ENCODE data around the gene ETV6. TPM values are rescaled to one million over a fixed set of nuclear protein-coding genes. Genes with fewer than 3 reads are reported as not detected.
A peak's percentile ranks its signal among the peaks of the same experiment; 100 is the strongest.

ETV6 gene
- total RNA-seq, 1 experiment from 2014 or later: 19.3 TPM

DNA sequence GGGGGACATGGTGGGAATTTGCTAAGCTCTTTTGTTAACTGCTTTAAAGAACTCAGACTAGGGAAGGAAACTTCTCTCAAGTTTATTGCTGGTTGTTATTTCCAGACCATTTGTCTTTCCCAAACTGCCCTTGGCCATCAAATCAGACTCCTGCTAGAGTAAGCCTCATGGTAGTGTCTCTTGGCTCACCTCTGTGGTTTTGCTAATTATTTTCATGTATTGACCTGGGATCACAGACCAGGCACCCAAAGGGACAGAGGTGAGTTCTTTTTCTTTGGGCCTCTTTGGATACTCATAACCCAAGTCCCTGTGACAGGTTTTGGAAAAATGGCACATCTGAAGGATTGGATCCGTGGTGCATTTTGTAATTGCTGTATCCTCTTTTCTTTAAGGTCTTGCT is 11.2 kb downstream of the ETV6 start:
- H3K36me3 Mint-ChIP-seq (ENCODE audit: insufficient read depth, unreplicated experiment): no peaks in the 10 kb centered on the region
- BruUV-seq (replicated peaks): no TSS peak
- H3K4me3 Mint-ChIP-seq (ENCODE audit: unreplicated experiment): no peak overlapping the region
- CTCF ChIA-PET: no interaction called here
- POLR2A ChIA-PET: no interaction called here
- H3K4me1 Mint-ChIP-seq (ENCODE audit: insufficient read depth, unreplicated experiment): peaks cover 39% of the 10 kb centered on the region
- intact Hi-C loops (cut with micrococcal nuclease): no loop called here
- DNase-seq (ENCODE audit: unreplicated experiment): no peak
- no peaks in the 10 kb centered on the region for H3K27me3 Mint-ChIP-seq (ENCODE audit: insufficient read depth, unreplicated experiment)
- H3K27ac Mint-ChIP-seq (ENCODE audit: low read depth, unreplicated experiment): no peak overlapping the region
- TF ChIP-seq, protein P1, sequence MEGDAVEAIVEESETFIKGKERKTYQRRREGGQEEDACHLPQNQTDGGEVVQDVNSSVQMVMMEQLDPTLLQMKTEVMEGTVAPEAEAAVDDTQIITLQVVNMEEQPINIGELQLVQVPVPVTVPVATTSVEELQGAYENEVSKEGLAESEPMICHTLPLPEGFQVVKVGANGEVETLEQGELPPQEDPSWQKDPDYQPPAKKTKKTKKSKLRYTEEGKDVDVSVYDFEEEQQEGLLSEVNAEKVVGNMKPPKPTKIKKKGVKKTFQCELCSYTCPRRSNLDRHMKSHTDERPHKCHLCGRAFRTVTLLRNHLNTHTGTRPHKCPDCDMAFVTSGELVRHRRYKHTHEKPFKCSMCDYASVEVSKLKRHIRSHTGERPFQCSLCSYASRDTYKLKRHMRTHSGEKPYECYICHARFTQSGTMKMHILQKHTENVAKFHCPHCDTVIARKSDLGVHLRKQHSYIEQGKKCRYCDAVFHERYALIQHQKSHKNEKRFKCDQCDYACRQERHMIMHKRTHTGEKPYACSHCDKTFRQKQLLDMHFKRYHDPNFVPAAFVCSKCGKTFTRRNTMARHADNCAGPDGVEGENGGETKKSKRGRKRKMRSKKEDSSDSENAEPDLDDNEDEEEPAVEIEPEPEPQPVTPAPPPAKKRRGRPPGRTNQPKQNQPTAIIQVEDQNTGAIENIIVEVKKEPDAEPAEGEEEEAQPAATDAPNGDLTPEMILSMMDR (IDR thresholded peaks at IDR 0.05; ENCODE audit: unreplicated experiment): no peak
- H3K9me3 Mint-ChIP-seq (ENCODE audit: unreplicated experiment): no peaks in the 10 kb centered on the region

DNA sequence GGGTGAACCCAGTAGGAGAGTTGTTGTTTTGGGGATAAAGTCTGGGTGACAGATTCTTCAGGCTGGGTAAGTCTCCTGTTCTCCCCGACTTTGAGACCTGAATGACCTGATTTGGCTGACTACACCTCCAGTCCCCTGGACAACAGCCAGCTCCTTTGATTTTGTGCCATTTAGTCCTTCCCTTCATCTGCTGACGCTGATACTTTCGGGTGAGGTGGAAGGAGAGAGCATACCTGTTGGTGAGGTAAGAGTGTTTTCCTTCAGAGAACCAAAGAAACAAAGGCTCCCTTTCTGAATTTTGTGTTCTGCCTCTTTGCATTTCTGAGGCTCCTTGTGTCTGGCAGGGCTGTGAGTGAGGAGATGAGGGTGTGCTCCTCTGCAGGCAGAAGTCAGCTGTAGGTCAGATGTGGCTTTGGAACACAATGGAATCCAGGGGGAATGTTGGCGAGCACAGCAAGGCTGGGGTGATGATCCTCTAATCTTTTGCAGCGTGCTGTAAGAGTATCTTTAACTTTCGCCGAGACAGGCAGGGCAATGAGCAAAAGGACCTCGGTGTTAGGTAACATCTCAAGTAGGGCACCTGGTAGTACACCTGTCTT is 12.1 kb downstream of the ETV6 start:
- H3K4me3 Mint-ChIP-seq (ENCODE audit: unreplicated experiment): no peak overlapping the region
- POLR2A ChIA-PET: interaction anchor here (0.7 to 1.0 kb wide), 2 partner anchors 17 to 75 kb away, joined by 3 to 4 read pairs; no protein-coding TSS in a partner anchor
- H3K4me1 Mint-ChIP-seq (ENCODE audit: insufficient read depth, unreplicated experiment): peaks cover 30% of the 10 kb centered on the region
- no peaks in the 10 kb centered on the region for H3K36me3 Mint-ChIP-seq (ENCODE audit: insufficient read depth, unreplicated experiment)
- intact Hi-C loops (cut with micrococcal nuclease): no loop called here
- CTCF ChIA-PET: no interaction called here
- H3K27ac Mint-ChIP-seq (ENCODE audit: low read depth, unreplicated experiment): no peak overlapping the region
- TF ChIP-seq, protein P1 (IDR thresholded peaks at IDR 0.05; ENCODE audit: unreplicated experiment): no peak
- peak; percentile 42 for DNase-seq (ENCODE audit: unreplicated experiment)
- H3K27me3 Mint-ChIP-seq (ENCODE audit: insufficient read depth, unreplicated experiment): no peaks in the 10 kb centered on the region
- no peaks in the 10 kb centered on the region for H3K9me3 Mint-ChIP-seq (ENCODE audit: unreplicated experiment)
- BruUV-seq (replicated peaks): no TSS peak

DNA sequence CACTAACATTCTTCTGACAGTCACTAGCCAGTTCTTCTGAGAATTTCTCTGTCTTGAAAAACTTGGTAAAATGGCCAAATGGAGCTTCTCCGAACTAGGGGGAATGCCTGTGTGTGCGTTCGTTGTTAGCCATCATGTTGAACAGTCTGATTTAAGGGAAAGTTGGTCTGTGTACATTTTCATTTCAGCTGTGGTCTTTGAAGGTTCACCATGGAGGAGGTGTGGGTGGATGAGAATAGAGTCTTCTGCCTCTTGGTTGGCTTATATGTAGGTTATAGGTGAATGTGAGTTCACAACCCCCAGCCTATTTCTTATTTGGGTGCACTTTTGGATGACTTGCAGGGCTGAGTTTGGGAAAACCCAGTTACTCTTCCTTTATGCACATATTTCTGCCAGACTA is 12.9 kb downstream of the ETV6 start:
- no peak for DNase-seq (ENCODE audit: unreplicated experiment)
- Mint-ChIP-seq H3K9me3 (ENCODE audit: unreplicated experiment) (no peaks in the 10 kb centered on the region), H3K4me1 (ENCODE audit: insufficient read depth, unreplicated experiment) (peaks cover 25% of the 10 kb centered on the region), H3K27ac (ENCODE audit: low read depth, unreplicated experiment) (no peak overlapping the region), H3K27me3 (ENCODE audit: insufficient read depth, unreplicated experiment) (no peaks in the 10 kb centered on the region), H3K36me3 (ENCODE audit: insufficient read depth, unreplicated experiment) (no peaks in the 10 kb centered on the region), H3K4me3 (ENCODE audit: unreplicated experiment) (no peak overlapping the region)
- CTCF ChIA-PET: no interaction called here
- intact Hi-C loops (cut with micrococcal nuclease): no loop called here
- TF ChIP-seq, protein P1 (IDR thresholded peaks at IDR 0.05; ENCODE audit: unreplicated experiment): no peak
- BruUV-seq (replicated peaks): no TSS peak
- POLR2A ChIA-PET: interaction anchor here (1.0 kb wide), 1 partner anchor 17 kb away, joined by 3 read pairs; no protein-coding TSS in a partner anchor

DNA sequence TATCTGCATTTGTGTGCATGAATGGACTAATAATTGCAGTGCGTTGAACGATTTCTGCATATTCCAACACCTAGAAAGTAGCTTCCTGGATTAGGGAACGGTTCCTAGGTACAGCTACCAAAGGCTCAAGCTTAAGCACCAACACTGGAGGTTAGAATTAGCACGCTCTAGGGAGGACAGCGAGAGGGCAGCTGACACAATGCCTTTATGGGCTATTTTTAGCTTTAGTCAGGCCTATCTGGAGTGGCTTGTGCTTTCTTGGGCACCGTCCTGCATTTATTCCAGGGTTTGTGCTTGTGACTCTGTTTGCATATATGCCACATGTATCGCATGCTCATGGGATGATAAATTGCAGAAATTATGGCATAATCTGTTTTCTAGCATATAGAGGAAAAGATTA is 13.7 kb downstream of the ETV6 start:
- Mint-ChIP-seq H3K27ac (ENCODE audit: low read depth, unreplicated experiment) (no peak overlapping the region), H3K9me3 (ENCODE audit: unreplicated experiment) (no peaks in the 10 kb centered on the region), H3K4me1 (ENCODE audit: insufficient read depth, unreplicated experiment) (peaks cover 25% of the 10 kb centered on the region), H3K27me3 (ENCODE audit: insufficient read depth, unreplicated experiment) (no peaks in the 10 kb centered on the region), H3K36me3 (ENCODE audit: insufficient read depth, unreplicated experiment) (no peaks in the 10 kb centered on the region), H3K4me3 (ENCODE audit: unreplicated experiment) (no peak overlapping the region)
- no TSS peak for BruUV-seq (replicated peaks)
- TF ChIP-seq, protein P1 (IDR thresholded peaks at IDR 0.05; ENCODE audit: unreplicated experiment): no peak
- POLR2A ChIA-PET: no interaction called here
- CTCF ChIA-PET: interaction anchor here (1.0 kb wide), 1 partner anchor 9 kb away, joined by 3 read pairs; no protein-coding TSS in a partner anchor
- intact Hi-C loops (cut with micrococcal nuclease): no loop called here
- no peak for DNase-seq (ENCODE audit: unreplicated experiment)

All from MCF 10A (cell line).